Ishikawa (cell line): ENCODE results near the gene SPR.

Experiments used
- EGR1 ChIP-seq: IDR thresholded peaks from 2 replicates; pipeline ENCODE4 v1.6.1; 2012
- EP300 ChIP-seq: IDR thresholded peaks from 2 replicates; pipeline ENCODE4 v1.6.1; 2012; ENCODE audit warnings: borderline replicate concordance
- FOXM1 ChIP-seq: IDR thresholded peaks from 2 replicates; pipeline ENCODE4 v1.6.1; 2012; ENCODE audit warnings: low read depth, borderline replicate concordance
- RAD21 ChIP-seq: IDR thresholded peaks from 2 replicates; pipeline ENCODE4 v1.6.1; 2012; ENCODE audit warnings: low read depth
- YY1 ChIP-seq: IDR thresholded peaks from 2 replicates; pipeline ENCODE4 v1.6.1; 2012; ENCODE audit warnings: low read depth
- TF ChIP-seq, protein P1 (sequence below): IDR thresholded peaks from 2 replicates; pipeline ENCODE4 v1.6.1; 2012

- TF ChIP-seq EP300 (no peak), FOXM1 (no peak), EGR1 (no peak), RAD21 (no peak), YY1 (no peak)
- TF ChIP-seq, protein P1, sequence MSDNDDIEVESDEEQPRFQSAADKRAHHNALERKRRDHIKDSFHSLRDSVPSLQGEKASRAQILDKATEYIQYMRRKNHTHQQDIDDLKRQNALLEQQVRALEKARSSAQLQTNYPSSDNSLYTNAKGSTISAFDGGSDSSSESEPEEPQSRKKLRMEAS: no peak
These were observed 38.1 kb upstream of the SPR start for GRCh38 chr2:72849138-72849462.
